GM19468 (cell line): ENCODE measurements around the gene FAM120AOS.

Experiments used
- ATAC-seq: cut with Tn5 transposase; IDR thresholded peaks from one replicate; pipeline ENCODE4 v1.9.1; 2021; ENCODE audit warnings: mild to moderate bottlenecking, moderate library complexity, moderate number of reproducible peaks; ENCODE audit not compliant: unreplicated experiment; ENCODE audit errors: extremely low read depth

Gene FAM120AOS

GRCh38 chr9:93468763-93469456, 15.5 kb upstream of the FAM120AOS start:
- no peak for ATAC-seq

- ATAC-seq = no peak
Measured at GRCh38 chr9:93467462-93467861, 14.1 kb upstream of the FAM120AOS start.

- no peak for ATAC-seq
Measured at GRCh38 chr9:93467062-93467416, 13.7 kb upstream of the FAM120AOS start.

GRCh38 chr9:93466416-93467061, 13.2 kb upstream of the FAM120AOS start:
- no peak for ATAC-seq

GRCh38 chr9:93465855-93466254, 12.5 kb upstream of the FAM120AOS start:
- ATAC-seq = no peak

- ATAC-seq = no peak
Measured at GRCh38 chr9:93464876-93465275, 11.5 kb upstream of the FAM120AOS start.

GRCh38 chr9:93464395-93464794, 11.0 kb upstream of the FAM120AOS start:
- ATAC-seq = no peak

GRCh38 chr9:93463638-93464248, 10.4 kb upstream of the FAM120AOS start:
- no peak for ATAC-seq

- no peak for ATAC-seq
Measured at GRCh38 chr9:93461821-93462220, 8.4 kb upstream of the FAM120AOS start.

GRCh38 chr9:93461414-93461743, 8.0 kb upstream of the FAM120AOS start:
- ATAC-seq = no peak

- ATAC-seq = no peak
Measured at GRCh38 chr9:93460689-93461413, 7.5 kb upstream of the FAM120AOS start.

- no peak for ATAC-seq
Measured at GRCh38 chr9:93459432-93459847, 6.1 kb upstream of the FAM120AOS start.

- ATAC-seq = no peak
Measured at GRCh38 chr9:93458712-93459111, 5.3 kb upstream of the FAM120AOS start.

GRCh38 chr9:93457006-93457405, 3.6 kb upstream of the FAM120AOS start:
- ATAC-seq = no peak

- no peak for ATAC-seq
Measured at GRCh38 chr9:93456504-93456903, 3.1 kb upstream of the FAM120AOS start.

GRCh38 chr9:93456022-93456421, 2.6 kb upstream of the FAM120AOS start:
- no peak for ATAC-seq

- no peak for ATAC-seq
Measured at GRCh38 chr9:93452710-93453046, 703 bp downstream of the FAM120AOS start.

GRCh38 chr9:93451849-93452709, 1.3 kb downstream of the FAM120AOS start:
- ATAC-seq = no peak

- peak; percentile 41 for ATAC-seq
Measured at GRCh38 chr9:93450945-93451815, 2.2 kb downstream of the FAM120AOS start, which contains the start of gene FAM120A. FAM120A (plus strand) TSS chr9:93451685; CDS start chr9:93451916, 231 bp downstream.
